Keratinocyte (primary cell): ENCODE data around the gene CUBN. TPM values are rescaled to one million over a fixed set of nuclear protein-coding genes. Genes with fewer than 3 reads are reported as not detected.

Source experiments
- DNase-seq: peaks from one replicate; pipeline ENCODE4 v3.0.0-alpha.2; 2011; ENCODE audit warnings: low read depth, missing footprints, low spot score
- FAIRE-seq: peaks from 2 replicates; lab custom pipeline; 2011; peaks lifted over from hg19 to GRCh38; lab: Jason Lieb, UNC
- H2AFZ ChIP-seq: 2 replicates; pipeline ENCODE4 v1.6.0; 2012; ENCODE audit warnings: low read length, control low read depth, inconsistent platforms; ENCODE audit not compliant: control insufficient read depth
- H3K27ac ChIP-seq: 2 replicates; pipeline ENCODE4 v1.5.1; 2011; ENCODE audit warnings: low read length; ENCODE audit not compliant: control insufficient read depth, insufficient read depth
- H3K27me3 ChIP-seq: 3 replicates; pipeline ENCODE4 v1.6.0; 2011; ENCODE audit warnings: low read length; ENCODE audit not compliant: control insufficient read depth, insufficient read depth; ENCODE audit errors: extremely low read depth
- H3K36me3 ChIP-seq, 2 experiments: 2 replicates in 1 of 2; 3 replicates in 1 of 2; pipeline ENCODE4 v1.5.1; 2011; ENCODE audit warnings: low read length in 2 of 2, mild to moderate bottlenecking in 1 of 2; ENCODE audit not compliant: control insufficient read depth in 2 of 2, insufficient read depth in 2 of 2; ENCODE audit errors: extremely low read depth in 1 of 2
- H3K4me1 ChIP-seq: 3 replicates; pipeline ENCODE4 v1.5.1; 2011; ENCODE audit warnings: low read length; ENCODE audit not compliant: control insufficient read depth, insufficient read depth; ENCODE audit errors: extremely low read depth
- H3K4me2 ChIP-seq: 3 replicates; pipeline ENCODE4 v1.6.0; 2011; ENCODE audit warnings: low read depth, low read length; ENCODE audit not compliant: control insufficient read depth, insufficient read depth; ENCODE audit errors: extremely low read depth
- H3K4me3 ChIP-seq, 3 experiments: fragments of 200-600 bp in 1 of 3; sonication (generic) in 1 of 3; 2 replicates in 2 of 3; 3 replicates in 1 of 3; pipeline ENCODE4 v1.5.1; 2011 to 2016; ENCODE audit warnings: low read length in 3 of 3, mild to moderate bottlenecking in 3 of 3, control low read depth in 2 of 3, inconsistent platforms in 1 of 3, low read depth in 1 of 3, mixed read lengths in 1 of 3, mixed run types in 1 of 3, moderate library complexity in 1 of 3; ENCODE audit not compliant: control insufficient read depth in 2 of 3, insufficient read depth in 2 of 3; ENCODE audit errors: extremely low read depth in 1 of 3
- H3K79me2 ChIP-seq: 2 replicates; pipeline ENCODE4 v1.6.0; 2012; ENCODE audit warnings: low read length; ENCODE audit not compliant: control insufficient read depth, insufficient read depth
- H3K9ac ChIP-seq: 3 replicates; pipeline ENCODE4 v1.6.0; 2011; ENCODE audit warnings: low read length; ENCODE audit not compliant: control insufficient read depth, insufficient read depth; ENCODE audit errors: extremely low read depth
- H3K9me1 ChIP-seq: 3 replicates; pipeline ENCODE4 v1.6.0; 2011; ENCODE audit warnings: low read length; ENCODE audit not compliant: control insufficient read depth, insufficient read depth; ENCODE audit errors: extremely low read depth
- H3K9me3 ChIP-seq: 2 replicates; pipeline ENCODE4 v1.5.1; 2012; ENCODE audit warnings: low read depth, low read length; ENCODE audit not compliant: control insufficient read depth
- H4K20me1 ChIP-seq: 3 replicates; pipeline ENCODE4 v1.6.0; 2011; ENCODE audit warnings: low read length; ENCODE audit not compliant: control insufficient read depth, insufficient read depth; ENCODE audit errors: extremely low read depth
- CTCF ChIP-seq, 3 experiments: IDR thresholded peaks in 1 of 3; conservative IDR thresholded peaks in 1 of 3; optimal IDR thresholded peaks in 1 of 3; 2 replicates in 2 of 3; 3 replicates in 1 of 3; pipeline versions ENCODE3 to v1.5.1; 2011; ENCODE audit warnings: low read length in 3 of 3, mild to moderate bottlenecking in 3 of 3, moderate library complexity in 2 of 3, control low read depth in 1 of 3, inconsistent platforms in 1 of 3; ENCODE audit not compliant: insufficient read depth in 2 of 3; ENCODE audit errors: extremely low read depth in 1 of 3
- EZH2 ChIP-seq: IDR thresholded peaks from one replicate; pipeline ENCODE4 v1.6.1; 2012; ENCODE audit warnings: inconsistent platforms, mild to moderate bottlenecking, low read length, moderate library complexity
- dilution Hi-C: fragments of 300-500 bp; cut with MboI; formaldehyde crosslinking; loops from one replicate; pipeline ENCODE4 v1.7.0; 2020; ENCODE audit warnings: low sequenced_read_pairs; ENCODE audit not compliant: extremely low pct_ligation_motif_present
- polyA plus RNA-seq, 5 experiments: library from polyadenylated mRNA; depleted of rRNA in 3 of 5; stranded (reverse) in 3 of 5; stranded (forward) in 1 of 5; unstranded in 1 of 5; fragments of >200 nt; gene quantifications; 1 replicate in 1 of 5; 2 replicates in 3 of 5; 3 replicates in 1 of 5; pipeline versions ENCODE4 v1.2.1 to v1.2.3, GENCODE V29; 2011 to 2012; ENCODE audit warnings: missing spikeins in 2 of 5, low read depth in 1 of 5, low replicate concordance in 1 of 5

Gene CUBN
- polyA plus RNA-seq, 1 donor (not counting 4 experiments of a cell fraction or from before 2014, with no cell fraction given) = 0.07 TPM

- no peaks in the 10 kb centered on the region for H3K9me3 ChIP-seq
- dilution Hi-C loops = no loop called here
- H3K9me1 ChIP-seq = no peaks in the 10 kb centered on the region
- H3K4me2 ChIP-seq = no peak overlapping the region
- no peaks in the 10 kb centered on the region for H3K27me3 ChIP-seq
- no peaks in the 10 kb centered on the region for H3K36me3 ChIP-seq
- FAIRE-seq = peak; percentile 26
- TF ChIP-seq EZH2 = no peak
- TF ChIP-seq CTCF (optimal IDR thresholded peaks at IDR 0.05 in 1 of 3, IDR thresholded peaks at IDR 0.05 in 1 of 3, conservative IDR thresholded peaks at IDR 0.05 in 1 of 3; ENCODE audit: extremely low read depth in 1 of 3, insufficient read depth in 2 of 3, low read length in 3 of 3) = no peak
- no peak overlapping the region for H3K27ac ChIP-seq
- no peak overlapping the region for H3K9ac ChIP-seq
- peaks cover 34% of the 10 kb centered on the region for H3K4me1 ChIP-seq
- H2AFZ ChIP-seq = no peak overlapping the region
- no peak overlapping the region for H3K4me3 ChIP-seq
- DNase-seq = no peak
- no peaks in the 10 kb centered on the region for H4K20me1 ChIP-seq
- no peaks in the 10 kb centered on the region for H3K79me2 ChIP-seq
These were observed 52.2 kb downstream of the CUBN start for GRCh38 chr10:17077346-17077781.

- DNase-seq (no peak), FAIRE-seq (peak; percentile 39)
- no peaks in the 10 kb centered on the region for H3K36me3 ChIP-seq
- H3K9ac ChIP-seq = no peak overlapping the region
- dilution Hi-C loops = no loop called here
- H3K4me1 ChIP-seq = peaks cover 34% of the 10 kb centered on the region
- no peaks in the 10 kb centered on the region for H4K20me1 ChIP-seq
- no peak overlapping the region for H3K4me2 ChIP-seq
- no peak for TF ChIP-seq EZH2
- no peak for TF ChIP-seq CTCF (optimal IDR thresholded peaks at IDR 0.05 in 1 of 3, IDR thresholded peaks at IDR 0.05 in 1 of 3, conservative IDR thresholded peaks at IDR 0.05 in 1 of 3; ENCODE audit: extremely low read depth in 1 of 3, insufficient read depth in 2 of 3, low read length in 3 of 3)
- H3K27me3 ChIP-seq = no peaks in the 10 kb centered on the region
- no peaks in the 10 kb centered on the region for H3K9me3 ChIP-seq
- no peaks in the 10 kb centered on the region for H3K79me2 ChIP-seq
- no peaks in the 10 kb centered on the region for H3K9me1 ChIP-seq
- no peak overlapping the region for H3K4me3 ChIP-seq
- H2AFZ ChIP-seq = no peak overlapping the region
- H3K27ac ChIP-seq = peak overlapping the region; percentile 84
These were observed 52.8 kb downstream of the CUBN start for GRCh38 chr10:17076626-17077345.
